Panc1 (cell line): ENCODE data around the gene GPLD1.

ENCODE experiments used
- CTCF ChIP-seq: fragments of 450-650 bp; IDR thresholded peaks from 2 replicates; pipeline ENCODE4 v1.5.1; 2017; ENCODE audit warnings: mild to moderate bottlenecking
- POLR2AphosphoS5 ChIP-seq: IDR thresholded peaks from 2 replicates; pipeline ENCODE4 v1.6.1; 2012; ENCODE audit warnings: mild to moderate bottlenecking, low read depth, low read length, moderate library complexity
- REST ChIP-seq, 2 experiments: IDR thresholded peaks; 2 replicates each; pipeline ENCODE4 v1.6.1; 2011 to 2012; ENCODE audit warnings: low read depth in 2 of 2, control low read depth in 1 of 2, low read length in 1 of 2, mild to moderate bottlenecking in 1 of 2, moderate library complexity in 1 of 2; ENCODE audit not compliant: insufficient read depth in 1 of 2
- SIN3A ChIP-seq: IDR thresholded peaks from 2 replicates; pipeline ENCODE4 v1.6.1; 2012; ENCODE audit warnings: low read depth, mild to moderate bottlenecking, low read length, moderate library complexity, borderline replicate concordance; ENCODE audit not compliant: insufficient read depth

GRCh38 chr6:24451581-24452388 is 37.6 kb downstream of the GPLD1 start:
- TF ChIP-seq CTCF (no peak), POLR2AphosphoS5 (no peak), REST (IDR thresholded peaks at IDR 0.05; ENCODE audit: insufficient read depth in 1 of 2, low read depth in 2 of 2, low read length in 1 of 2) (no peak), SIN3A (no peak)
